ENCODE measurements around the gene ITPK1. TPM values are rescaled to one million over a fixed set of nuclear protein-coding genes. Genes with fewer than 3 reads are reported as not detected.

Gene ITPK1
- total RNA-seq, 4 donors from 2014 or later = 132 to 172 (median 157) TPM

- peaks cover 0 to 82% (median 0%) of the 10 kb centered on the region in 3 donors for H3K36me3 ChIP-seq
- no peak for DNase-seq
- H3K9me3 ChIP-seq = no peaks in the 10 kb centered on the region
- TF ChIP-seq CTCF (IDR thresholded peaks at IDR 0.05) = no peak
- no peak for TF ChIP-seq POLR2A (IDR thresholded peaks at IDR 0.05)
- no peak overlapping the region for H3K4me3 ChIP-seq
- peaks cover 0 to 7% (median 0%) of the 10 kb centered on the region in 4 donors for H3K4me1 ChIP-seq
- no peak overlapping the region for H3K27ac ChIP-seq
- H3K27me3 ChIP-seq = no peaks in the 10 kb centered on the region
These were observed 171.7 kb downstream of the ITPK1 start for GRCh38 chr14:92943855-92944570.

- TF ChIP-seq POLR2A (IDR thresholded peaks at IDR 0.05) = no peak
- TF ChIP-seq CTCF (IDR thresholded peaks at IDR 0.05) = no peak
- Histone ChIP-seq H3K4me1 (peaks cover 0 to 7% (median 0%) of the 10 kb centered on the region in 4 donors), H3K27me3 (no peaks in the 10 kb centered on the region), H3K4me3 (no peak overlapping the region), H3K27ac (no peak overlapping the region), H3K36me3 (peaks cover 0 to 81% (median 0%) of the 10 kb centered on the region in 3 donors), H3K9me3 (no peaks in the 10 kb centered on the region)
- DNase-seq = no peak
These were observed 172.6 kb downstream of the ITPK1 start for GRCh38 chr14:92942976-92943710.

GRCh38 chr14:92942576-92942975 lies 173.1 kb downstream of the ITPK1 start:
- TF ChIP-seq CTCF (IDR thresholded peaks at IDR 0.05) (no peak), POLR2A (IDR thresholded peaks at IDR 0.05) (no peak)
- no peaks in the 10 kb centered on the region for H3K27me3 ChIP-seq
- H3K4me1 ChIP-seq = peaks cover 0 to 7% (median 0%) of the 10 kb centered on the region in 4 donors
- peaks cover 0 to 77% (median 0%) of the 10 kb centered on the region in 3 donors for H3K36me3 ChIP-seq
- H3K9me3 ChIP-seq = no peaks in the 10 kb centered on the region
- H3K4me3 ChIP-seq = no peak overlapping the region
- DNase-seq = no peak
- H3K27ac ChIP-seq = no peak overlapping the region

- TF ChIP-seq POLR2A (IDR thresholded peaks at IDR 0.05) = no peak
- TF ChIP-seq CTCF (IDR thresholded peaks at IDR 0.05) = no peak
- Histone ChIP-seq H3K4me3 (no peak overlapping the region), H3K9me3 (no peaks in the 10 kb centered on the region), H3K27me3 (no peaks in the 10 kb centered on the region), H3K4me1 (peaks cover 0 to 7% (median 0%) of the 10 kb centered on the region in 4 donors), H3K36me3 (peaks cover 0 to 79% (median 0%) of the 10 kb centered on the region in 3 donors), H3K27ac (no peak overlapping the region)
- DNase-seq = no peak
These were observed 173.6 kb downstream of the ITPK1 start for GRCh38 chr14:92942136-92942535.

- Histone ChIP-seq H3K36me3 (peaks cover 0 to 84% (median 0%) of the 10 kb centered on the region in 3 donors), H3K27ac (no peak overlapping the region), H3K4me3 (no peak overlapping the region), H3K27me3 (no peaks in the 10 kb centered on the region), H3K4me1 (peaks cover 0 to 6% (median 0%) of the 10 kb centered on the region in 4 donors), H3K9me3 (no peaks in the 10 kb centered on the region)
- no peak for DNase-seq
- TF ChIP-seq CTCF (IDR thresholded peaks at IDR 0.05) (no peak), POLR2A (IDR thresholded peaks at IDR 0.05) (no peak)
These were observed 174.2 kb downstream of the ITPK1 start for GRCh38 chr14:92941531-92941930.
